Measurements from ENCODE around the gene PACS1. TPM values are rescaled to one million over a fixed set of nuclear protein-coding genes. Genes with fewer than 3 reads are reported as not detected.

The PACS1 gene
- total and polyA plus RNA-seq, 2 donors (not counting 1 experiment from before 2014, with no cell fraction given): 25.9 to 28.5 TPM

GRCh38 chr11:66228521-66228920 is 158.4 kb downstream of the PACS1 start:
- Histone ChIP-seq H3K4me1 (ENCODE audit: control insufficient read depth, extremely low read depth, insufficient read depth, low read length) (no peaks in the 10 kb centered on the region), H3K9me3 (ENCODE audit: control insufficient read depth, insufficient read depth, low read depth, low read length) (no peaks in the 10 kb centered on the region), H3K9ac (ENCODE audit: insufficient read depth, low read length) (no peak overlapping the region), H3K27ac (ENCODE audit: insufficient read depth, low read length) (no peak overlapping the region), H3K4me3 (replicated peaks in 1 of 4; ENCODE audit: control extremely low read depth in 1 of 4, insufficient read depth in 1 of 4, low read depth in 3 of 4, low read length in 4 of 4) (no peak overlapping the region), H3K27me3 (ENCODE audit: control insufficient read depth, insufficient read depth, low read length) (no peaks in the 10 kb centered on the region), H3K79me2 (ENCODE audit: control insufficient read depth, insufficient read depth, low read length) (no peaks in the 10 kb centered on the region), H4K20me1 (ENCODE audit: control insufficient read depth, extremely low read depth, insufficient read depth, low read length) (no peaks in the 10 kb centered on the region), H2AFZ (ENCODE audit: low read length) (no peak overlapping the region), H3K36me3 (ENCODE audit: control insufficient read depth, insufficient read depth, low read length) (peaks cover 3% of the 10 kb centered on the region), H3K4me2 (ENCODE audit: extremely low read depth, insufficient read depth, low read length) (no peak overlapping the region)
- TF ChIP-seq EZH2 (IDR thresholded peaks at IDR 0.05; ENCODE audit: low read length, missing control alignments): no peak
- TF ChIP-seq CTCF (conservative IDR thresholded peaks at IDR 0.05 in 1 of 2, IDR thresholded peaks at IDR 0.05 in 1 of 2; ENCODE audit: low read depth in 1 of 2, low read length in 2 of 2): no peak
- no peak for DNase-seq (ENCODE audit: low read depth in 2 of 2)

GRCh38 chr11:66230156-66230555 is 160.1 kb downstream of the PACS1 start:
- H3K27ac ChIP-seq (ENCODE audit: insufficient read depth, low read length): no peak overlapping the region
- no peak overlapping the region for H3K9ac ChIP-seq (ENCODE audit: insufficient read depth, low read length)
- H3K27me3 ChIP-seq (ENCODE audit: control insufficient read depth, insufficient read depth, low read length): no peaks in the 10 kb centered on the region
- no peak for DNase-seq (ENCODE audit: low read depth in 2 of 2)
- peaks cover 3% of the 10 kb centered on the region for H3K36me3 ChIP-seq (ENCODE audit: control insufficient read depth, insufficient read depth, low read length)
- H3K79me2 ChIP-seq (ENCODE audit: control insufficient read depth, insufficient read depth, low read length): no peaks in the 10 kb centered on the region
- no peak overlapping the region for H3K4me2 ChIP-seq (ENCODE audit: extremely low read depth, insufficient read depth, low read length)
- H3K9me3 ChIP-seq (ENCODE audit: control insufficient read depth, insufficient read depth, low read depth, low read length): no peaks in the 10 kb centered on the region
- no peaks in the 10 kb centered on the region for H3K4me1 ChIP-seq (ENCODE audit: control insufficient read depth, extremely low read depth, insufficient read depth, low read length)
- no peak for TF ChIP-seq EZH2 (IDR thresholded peaks at IDR 0.05; ENCODE audit: low read length, missing control alignments)
- no peak for TF ChIP-seq CTCF (conservative IDR thresholded peaks at IDR 0.05 in 1 of 2, IDR thresholded peaks at IDR 0.05 in 1 of 2; ENCODE audit: low read depth in 1 of 2, low read length in 2 of 2)
- H4K20me1 ChIP-seq (ENCODE audit: control insufficient read depth, extremely low read depth, insufficient read depth, low read length): no peaks in the 10 kb centered on the region
- no peak overlapping the region for H3K4me3 ChIP-seq (replicated peaks in 1 of 4; ENCODE audit: control extremely low read depth in 1 of 4, insufficient read depth in 1 of 4, low read depth in 3 of 4, low read length in 4 of 4)
- no peak overlapping the region for H2AFZ ChIP-seq (ENCODE audit: low read length)

- no peak for DNase-seq (ENCODE audit: low read depth in 2 of 2)
- Histone ChIP-seq H3K9ac (ENCODE audit: insufficient read depth, low read length) (no peak overlapping the region), H3K4me3 (replicated peaks in 1 of 4; ENCODE audit: control extremely low read depth in 1 of 4, insufficient read depth in 1 of 4, low read depth in 3 of 4, low read length in 4 of 4) (no peak overlapping the region), H3K4me1 (ENCODE audit: control insufficient read depth, extremely low read depth, insufficient read depth, low read length) (no peaks in the 10 kb centered on the region), H2AFZ (ENCODE audit: low read length) (no peak overlapping the region), H3K79me2 (ENCODE audit: control insufficient read depth, insufficient read depth, low read length) (no peaks in the 10 kb centered on the region), H3K4me2 (ENCODE audit: extremely low read depth, insufficient read depth, low read length) (no peak overlapping the region), H3K36me3 (ENCODE audit: control insufficient read depth, insufficient read depth, low read length) (peaks cover 3% of the 10 kb centered on the region), H3K27me3 (ENCODE audit: control insufficient read depth, insufficient read depth, low read length) (no peaks in the 10 kb centered on the region), H3K9me3 (ENCODE audit: control insufficient read depth, insufficient read depth, low read depth, low read length) (no peaks in the 10 kb centered on the region), H3K27ac (ENCODE audit: insufficient read depth, low read length) (no peak overlapping the region), H4K20me1 (ENCODE audit: control insufficient read depth, extremely low read depth, insufficient read depth, low read length) (no peaks in the 10 kb centered on the region)
- no peak for TF ChIP-seq CTCF (conservative IDR thresholded peaks at IDR 0.05 in 1 of 2, IDR thresholded peaks at IDR 0.05 in 1 of 2; ENCODE audit: low read depth in 1 of 2, low read length in 2 of 2)
- no peak for TF ChIP-seq EZH2 (IDR thresholded peaks at IDR 0.05; ENCODE audit: low read length, missing control alignments)
Observed at GRCh38 chr11:66230978-66231377, 160.9 kb downstream of the PACS1 start.

Measured in fibroblast of lung (primary cell).